HEK293T (cell line): ENCODE results near the gene RAB27B.

Source experiments
- ARNT ChIP-seq: fragments of 450-650 bp; IDR thresholded peaks from 2 replicates; pipeline ENCODE4 v1.6.1; 2017; ENCODE audit warnings: mild to moderate bottlenecking
- BHLHE40 ChIP-seq: fragments of 450-650 bp; IDR thresholded peaks from 2 replicates; pipeline ENCODE4 v1.6.1; 2016; ENCODE audit warnings: mild to moderate bottlenecking, moderate library complexity, borderline replicate concordance
- CTBP1 ChIP-seq: fragments of 450-650 bp; IDR thresholded peaks from 2 replicates; pipeline ENCODE4 v1.6.1; 2016; ENCODE audit warnings: borderline replicate concordance
- ELF4 ChIP-seq: fragments of 450-650 bp; IDR thresholded peaks from 2 replicates; pipeline ENCODE4 v1.6.1; 2017; ENCODE audit warnings: antibody characterized with exemption
- FOXA1 ChIP-seq: fragments of 450-650 bp; IDR thresholded peaks from 2 replicates; pipeline ENCODE4 v1.6.1; 2016; ENCODE audit warnings: mild to moderate bottlenecking
- FOXM1 ChIP-seq: fragments of 450-650 bp; IDR thresholded peaks from 2 replicates; pipeline ENCODE4 v1.6.1; 2017; ENCODE audit warnings: mild to moderate bottlenecking, borderline replicate concordance
- HDGF ChIP-seq: fragments of 450-650 bp; IDR thresholded peaks from 2 replicates; pipeline ENCODE4 v1.6.1; 2017; ENCODE audit warnings: antibody characterized with exemption, borderline replicate concordance
- L3MBTL2 ChIP-seq: fragments of 450-650 bp; conservative IDR thresholded peaks from 2 replicates; pipeline ENCODE4 v1.6.1; 2016; ENCODE audit warnings: mild to moderate bottlenecking
- NFRKB ChIP-seq: fragments of 450-650 bp; IDR thresholded peaks from 2 replicates; pipeline ENCODE4 v1.6.1; 2016; ENCODE audit warnings: mild to moderate bottlenecking, moderate library complexity
- SP1 ChIP-seq: fragments of 450-650 bp; IDR thresholded peaks from 2 replicates; pipeline ENCODE4 v1.6.1; 2017
- SUZ12 ChIP-seq: fragments of 450-650 bp; IDR thresholded peaks from 2 replicates; pipeline ENCODE4 v1.6.1; 2016; ENCODE audit warnings: mild to moderate bottlenecking
- TARDBP ChIP-seq: fragments of 450-650 bp; IDR thresholded peaks from 2 replicates; pipeline ENCODE4 v1.6.1; 2016
- ZNF384 ChIP-seq: fragments of 450-650 bp; IDR thresholded peaks from 2 replicates; pipeline ENCODE4 v1.6.1; 2016
- TF ChIP-seq, protein P1 (sequence below): fragments of 450-650 bp; IDR thresholded peaks from 2 replicates; pipeline ENCODE4 v1.6.1; 2016

DNA sequence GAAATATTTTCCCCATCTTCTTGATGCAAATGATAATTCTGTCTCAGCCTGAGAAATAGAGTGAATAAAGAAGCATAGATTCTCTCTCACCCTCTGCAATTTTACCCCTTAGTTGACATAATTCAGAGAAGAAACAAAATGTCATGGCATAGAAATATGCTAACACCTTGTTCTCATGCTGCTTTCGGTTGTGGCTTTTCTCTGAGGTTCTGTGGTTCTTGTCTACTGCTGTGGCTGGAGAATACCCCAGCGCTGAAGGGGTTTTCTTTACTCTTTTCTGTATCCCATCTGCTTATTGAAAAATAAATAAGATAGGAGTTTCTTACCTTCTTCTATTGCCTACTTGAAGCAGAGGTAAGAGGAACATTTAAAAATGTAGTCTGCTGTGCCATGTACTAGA lies 15.4 kb upstream of the RAB27B start:
- TF ChIP-seq L3MBTL2 (no peak), ARNT (no peak), FOXM1 (no peak), SUZ12 (no peak), TARDBP (no peak), FOXA1 (no peak), ELF4 (no peak), SP1 (no peak), HDGF (no peak), NFRKB (no peak), CTBP1 (no peak), ZNF384 (no peak), BHLHE40 (no peak)
- TF ChIP-seq, protein P1, sequence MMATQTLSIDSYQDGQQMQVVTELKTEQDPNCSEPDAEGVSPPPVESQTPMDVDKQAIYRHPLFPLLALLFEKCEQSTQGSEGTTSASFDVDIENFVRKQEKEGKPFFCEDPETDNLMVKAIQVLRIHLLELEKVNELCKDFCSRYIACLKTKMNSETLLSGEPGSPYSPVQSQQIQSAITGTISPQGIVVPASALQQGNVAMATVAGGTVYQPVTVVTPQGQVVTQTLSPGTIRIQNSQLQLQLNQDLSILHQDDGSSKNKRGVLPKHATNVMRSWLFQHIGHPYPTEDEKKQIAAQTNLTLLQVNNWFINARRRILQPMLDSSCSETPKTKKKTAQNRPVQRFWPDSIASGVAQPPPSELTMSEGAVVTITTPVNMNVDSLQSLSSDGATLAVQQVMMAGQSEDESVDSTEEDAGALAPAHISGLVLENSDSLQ: no peak
